Measurements from ENCODE around the gene C12orf42.

The C12orf42 gene

DNA sequence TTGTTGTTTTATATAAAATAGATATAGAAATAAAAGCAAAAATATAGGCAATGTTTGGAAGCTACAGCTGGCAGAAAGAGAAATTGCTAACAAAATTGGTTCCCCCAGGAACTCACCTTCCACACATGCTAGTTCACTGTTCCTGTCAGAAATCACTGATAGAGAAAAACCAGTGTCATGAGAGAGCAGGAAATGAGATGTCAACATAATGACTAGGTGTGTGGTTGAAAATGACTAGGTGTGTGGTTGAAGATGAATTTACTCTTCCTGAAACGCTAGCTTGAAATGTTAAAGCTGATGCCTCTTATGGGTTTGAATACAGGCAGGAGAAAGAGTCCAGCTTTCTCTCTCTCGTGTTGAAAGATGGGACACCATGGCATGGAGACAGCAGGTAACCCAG is 216.3 kb downstream of the C12orf42 start:
- Histone ChIP-seq H3K4me3 (ENCODE audit: low read length in 2 of 2) (no peak overlapping the region), H3K27me3 (ENCODE audit: control insufficient read depth in 2 of 2, insufficient read depth in 2 of 2, low read length in 2 of 2) (no peaks in the 10 kb centered on the region), H3K9ac (ENCODE audit: low read depth in 1 of 2, low read length in 2 of 2) (no peak overlapping the region), H3K4me1 (ENCODE audit: control insufficient read depth in 2 of 2, insufficient read depth in 2 of 2, low read length in 2 of 2) (no peaks in the 10 kb centered on the region), H3K9me3 (ENCODE audit: control insufficient read depth in 2 of 2, low read length in 2 of 2) (no peaks in the 10 kb centered on the region), H3K36me3 (ENCODE audit: control insufficient read depth in 2 of 2, insufficient read depth in 2 of 2, low read length in 2 of 2) (no peaks in the 10 kb centered on the region), H3K27ac (ENCODE audit: low read depth in 2 of 2, low read length in 2 of 2) (no peak overlapping the region)

DNA sequence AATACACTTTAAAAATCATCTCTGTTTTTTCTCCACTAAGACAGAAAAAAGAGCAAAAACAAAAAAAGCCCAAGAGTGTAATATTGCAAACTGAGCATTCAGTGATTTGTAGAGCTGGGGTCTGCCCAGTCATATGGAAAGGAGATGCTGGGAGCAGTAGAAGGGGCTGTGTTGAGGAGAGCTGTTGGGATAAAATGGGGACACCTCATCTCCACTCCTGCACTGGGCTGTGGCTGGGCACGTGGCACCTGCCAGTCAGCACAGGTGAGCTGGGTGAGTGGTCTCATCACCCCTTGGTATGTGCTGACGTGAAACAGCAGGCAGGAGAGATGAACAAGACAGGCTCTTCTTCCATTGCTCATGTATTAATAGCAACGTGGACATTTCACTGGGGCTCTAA is 217.4 kb downstream of the C12orf42 start:
- H3K4me3 ChIP-seq (ENCODE audit: low read length in 2 of 2): no peak overlapping the region
- H3K36me3 ChIP-seq (ENCODE audit: control insufficient read depth in 2 of 2, insufficient read depth in 2 of 2, low read length in 2 of 2): no peaks in the 10 kb centered on the region
- no peak overlapping the region for H3K9ac ChIP-seq (ENCODE audit: low read depth in 1 of 2, low read length in 2 of 2)
- H3K27me3 ChIP-seq (ENCODE audit: control insufficient read depth in 2 of 2, insufficient read depth in 2 of 2, low read length in 2 of 2): no peaks in the 10 kb centered on the region
- H3K4me1 ChIP-seq (ENCODE audit: control insufficient read depth in 2 of 2, insufficient read depth in 2 of 2, low read length in 2 of 2): no peaks in the 10 kb centered on the region
- no peaks in the 10 kb centered on the region for H3K9me3 ChIP-seq (ENCODE audit: control insufficient read depth in 2 of 2, low read length in 2 of 2)
- no peak overlapping the region for H3K27ac ChIP-seq (ENCODE audit: low read depth in 2 of 2, low read length in 2 of 2)

DNA sequence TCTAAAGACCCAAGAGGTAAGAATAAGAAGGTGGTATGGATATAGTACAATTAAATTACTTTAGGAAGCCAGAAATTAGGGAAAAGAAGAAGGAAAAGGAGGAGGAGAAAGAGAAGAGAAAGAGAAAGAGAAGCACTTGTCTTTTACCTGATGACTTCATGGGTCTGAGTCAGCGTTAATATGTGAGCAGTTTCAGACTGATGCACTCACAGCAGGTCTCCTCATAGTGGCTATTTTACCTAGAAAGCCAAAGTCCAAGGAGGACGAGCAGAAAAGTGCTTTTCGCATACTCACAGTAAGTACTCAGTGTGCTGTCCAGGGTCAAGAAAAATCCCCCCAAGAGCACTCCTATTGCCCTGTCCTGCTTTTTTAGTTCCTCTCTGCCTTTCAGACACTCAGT is 222.1 kb downstream of the C12orf42 start:
- H3K9ac ChIP-seq (ENCODE audit: low read depth in 1 of 2, low read length in 2 of 2): no peak overlapping the region
- H3K4me1 ChIP-seq (ENCODE audit: control insufficient read depth in 2 of 2, insufficient read depth in 2 of 2, low read length in 2 of 2): no peaks in the 10 kb centered on the region
- no peaks in the 10 kb centered on the region for H3K36me3 ChIP-seq (ENCODE audit: control insufficient read depth in 2 of 2, insufficient read depth in 2 of 2, low read length in 2 of 2)
- H3K4me3 ChIP-seq (ENCODE audit: low read length in 2 of 2): no peak overlapping the region
- no peaks in the 10 kb centered on the region for H3K27me3 ChIP-seq (ENCODE audit: control insufficient read depth in 2 of 2, insufficient read depth in 2 of 2, low read length in 2 of 2)
- no peaks in the 10 kb centered on the region for H3K9me3 ChIP-seq (ENCODE audit: control insufficient read depth in 2 of 2, low read length in 2 of 2)
- no peak overlapping the region for H3K27ac ChIP-seq (ENCODE audit: low read depth in 2 of 2, low read length in 2 of 2)

DNA sequence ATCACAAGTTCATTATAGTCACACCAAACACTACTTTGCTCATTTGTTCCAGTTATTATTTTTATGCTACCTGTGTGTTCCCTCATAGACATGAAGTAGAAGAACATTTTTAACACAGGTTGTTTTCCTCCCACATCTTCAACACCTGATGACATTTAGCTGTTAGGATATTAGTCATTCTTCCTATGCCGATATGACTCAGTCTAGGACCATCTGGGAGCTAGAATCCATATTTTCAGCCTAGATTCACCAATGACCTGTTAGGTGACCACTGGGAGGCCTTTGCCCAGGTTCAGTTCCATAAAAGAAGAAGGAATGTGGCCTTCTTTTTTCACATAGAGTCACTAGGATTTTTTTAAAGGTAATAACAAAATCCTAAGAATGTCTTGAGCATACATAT is 222.8 kb downstream of the C12orf42 start:
- no peaks in the 10 kb centered on the region for H3K4me1 ChIP-seq (ENCODE audit: control insufficient read depth in 2 of 2, insufficient read depth in 2 of 2, low read length in 2 of 2)
- H3K36me3 ChIP-seq (ENCODE audit: control insufficient read depth in 2 of 2, insufficient read depth in 2 of 2, low read length in 2 of 2): no peaks in the 10 kb centered on the region
- H3K9ac ChIP-seq (ENCODE audit: low read depth in 1 of 2, low read length in 2 of 2): no peak overlapping the region
- no peak overlapping the region for H3K27ac ChIP-seq (ENCODE audit: low read depth in 2 of 2, low read length in 2 of 2)
- H3K4me3 ChIP-seq (ENCODE audit: low read length in 2 of 2): no peak overlapping the region
- no peaks in the 10 kb centered on the region for H3K27me3 ChIP-seq (ENCODE audit: control insufficient read depth in 2 of 2, insufficient read depth in 2 of 2, low read length in 2 of 2)
- no peaks in the 10 kb centered on the region for H3K9me3 ChIP-seq (ENCODE audit: control insufficient read depth in 2 of 2, low read length in 2 of 2)

DNA sequence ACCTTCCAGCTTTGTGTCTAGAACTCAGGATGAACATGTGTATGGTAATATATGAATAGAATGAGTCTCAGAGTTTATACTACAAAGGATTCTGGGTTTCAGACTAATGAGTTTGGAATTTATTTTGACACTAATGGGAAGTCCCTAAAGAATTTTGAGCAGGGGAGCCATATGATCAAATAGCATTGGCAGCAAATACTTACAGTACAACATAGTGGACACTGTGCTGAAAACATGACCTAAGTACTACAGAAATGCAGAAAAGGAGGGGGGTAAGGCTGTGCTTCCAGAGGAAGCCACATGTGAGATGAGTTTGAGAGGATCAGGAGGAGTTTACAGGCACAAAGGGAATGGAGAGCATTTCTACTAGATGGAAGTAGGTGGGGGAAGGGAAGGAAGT is 225.8 kb downstream of the C12orf42 start:
- no peaks in the 10 kb centered on the region for H3K9me3 ChIP-seq (ENCODE audit: control insufficient read depth in 2 of 2, low read length in 2 of 2)
- no peaks in the 10 kb centered on the region for H3K36me3 ChIP-seq (ENCODE audit: control insufficient read depth in 2 of 2, insufficient read depth in 2 of 2, low read length in 2 of 2)
- H3K27ac ChIP-seq (ENCODE audit: low read depth in 2 of 2, low read length in 2 of 2): no peak overlapping the region
- no peaks in the 10 kb centered on the region for H3K27me3 ChIP-seq (ENCODE audit: control insufficient read depth in 2 of 2, insufficient read depth in 2 of 2, low read length in 2 of 2)
- H3K4me1 ChIP-seq (ENCODE audit: control insufficient read depth in 2 of 2, insufficient read depth in 2 of 2, low read length in 2 of 2): no peaks in the 10 kb centered on the region
- no peak overlapping the region for H3K9ac ChIP-seq (ENCODE audit: low read depth in 1 of 2, low read length in 2 of 2)
- H3K4me3 ChIP-seq (ENCODE audit: low read length in 2 of 2): no peak overlapping the region

DNA sequence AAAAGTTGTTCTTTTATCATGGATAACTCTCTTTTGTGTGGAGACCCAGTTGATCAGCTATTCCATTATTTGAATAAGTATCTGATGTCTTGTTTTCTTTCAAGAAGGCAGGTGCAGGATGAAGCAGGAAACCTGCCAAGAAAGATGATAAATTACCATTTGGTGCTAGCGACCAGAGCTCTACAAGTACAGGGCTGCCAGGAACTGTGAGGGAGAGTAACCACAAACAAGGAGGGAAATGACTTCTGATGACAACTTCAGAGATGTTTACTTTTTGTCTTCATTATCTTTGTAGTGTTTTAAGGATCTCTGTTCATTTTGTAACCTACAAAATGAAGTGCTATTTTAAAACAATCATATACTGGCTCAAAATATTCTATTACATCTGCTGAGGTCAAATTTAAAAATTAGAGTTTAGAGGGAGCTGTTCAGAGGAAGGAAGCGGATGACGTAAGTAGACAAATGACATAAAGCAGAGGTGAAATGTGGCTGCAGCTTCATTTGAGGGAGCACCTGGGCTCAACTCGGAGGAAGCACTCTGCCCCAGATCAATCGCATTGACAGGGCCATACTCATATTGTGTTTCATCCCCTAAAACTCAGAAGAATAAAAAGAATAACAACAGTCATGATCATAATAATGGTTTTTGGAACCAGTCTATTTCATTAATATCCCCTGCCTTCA is 226.8 kb downstream of the C12orf42 start:
- Histone ChIP-seq H3K27me3 (ENCODE audit: control insufficient read depth in 2 of 2, insufficient read depth in 2 of 2, low read length in 2 of 2) (no peaks in the 10 kb centered on the region), H3K9me3 (ENCODE audit: control insufficient read depth in 2 of 2, low read length in 2 of 2) (no peaks in the 10 kb centered on the region), H3K36me3 (ENCODE audit: control insufficient read depth in 2 of 2, insufficient read depth in 2 of 2, low read length in 2 of 2) (no peaks in the 10 kb centered on the region), H3K4me1 (ENCODE audit: control insufficient read depth in 2 of 2, insufficient read depth in 2 of 2, low read length in 2 of 2) (no peaks in the 10 kb centered on the region), H3K4me3 (ENCODE audit: low read length in 2 of 2) (no peak overlapping the region), H3K27ac (ENCODE audit: low read depth in 2 of 2, low read length in 2 of 2) (no peak overlapping the region), H3K9ac (ENCODE audit: low read depth in 1 of 2, low read length in 2 of 2) (no peak overlapping the region)

DNA sequence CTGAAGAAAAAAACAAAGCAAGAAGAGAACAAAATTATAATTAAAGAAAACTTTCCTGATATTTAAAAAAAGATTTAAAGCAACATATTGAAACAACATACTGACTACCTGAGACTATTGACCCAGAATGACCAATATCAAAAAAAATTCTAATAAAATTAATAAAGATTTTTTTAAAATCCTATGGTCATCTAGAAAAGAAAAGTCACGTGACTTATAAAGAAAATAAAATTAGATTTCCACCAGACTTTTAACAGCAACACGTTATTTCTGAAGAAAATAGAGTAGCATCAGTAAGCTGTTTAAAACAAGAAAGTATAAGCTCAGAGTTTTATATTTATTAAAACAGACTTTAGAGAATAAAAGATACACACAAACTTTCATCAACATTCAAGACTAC is 238.0 kb downstream of the C12orf42 start:
- Histone ChIP-seq H3K9ac (ENCODE audit: low read depth in 1 of 2, low read length in 2 of 2) (no peak overlapping the region), H3K4me3 (ENCODE audit: low read length in 2 of 2) (no peak overlapping the region), H3K36me3 (ENCODE audit: control insufficient read depth in 2 of 2, insufficient read depth in 2 of 2, low read length in 2 of 2) (no peaks in the 10 kb centered on the region), H3K27me3 (ENCODE audit: control insufficient read depth in 2 of 2, insufficient read depth in 2 of 2, low read length in 2 of 2) (no peaks in the 10 kb centered on the region), H3K9me3 (ENCODE audit: control insufficient read depth in 2 of 2, low read length in 2 of 2) (no peaks in the 10 kb centered on the region), H3K4me1 (ENCODE audit: control insufficient read depth in 2 of 2, insufficient read depth in 2 of 2, low read length in 2 of 2) (no peaks in the 10 kb centered on the region), H3K27ac (ENCODE audit: low read depth in 2 of 2, low read length in 2 of 2) (no peak overlapping the region)
